Astrocyte (in vitro differentiated cells and primary cell): Measurements from ENCODE around the gene SNX13. TPM values are rescaled to one million over a fixed set of nuclear protein-coding genes. Genes with fewer than 3 reads are reported as not detected.

Experiments
- DNase-seq: peaks from one replicate; pipeline ENCODE4 v3.0.0-alpha.2; 2010; ENCODE audit warnings: low read depth
- FAIRE-seq: peaks from 2 replicates; lab custom pipeline; 2011; peaks lifted over from hg19 to GRCh38; lab: Jason Lieb, UNC
- H2AFZ ChIP-seq: 2 replicates; pipeline ENCODE4 v1.6.0; 2012; ENCODE audit warnings: low read depth, low read length, inconsistent platforms
- H3K27ac ChIP-seq: 2 replicates; pipeline ENCODE4 v1.5.1; 2011; ENCODE audit warnings: low read depth, low read length, inconsistent platforms
- H3K27me3 ChIP-seq: 2 replicates; pipeline ENCODE4 v1.6.0; 2011; ENCODE audit warnings: low read length, inconsistent platforms; ENCODE audit not compliant: insufficient read depth
- H3K36me3 ChIP-seq: 2 replicates; pipeline ENCODE4 v1.5.1; 2011; ENCODE audit warnings: low read length, inconsistent platforms; ENCODE audit not compliant: insufficient read depth
- H3K4me1 ChIP-seq: 2 replicates; pipeline ENCODE4 v1.5.1; 2011; ENCODE audit warnings: low read length, inconsistent platforms; ENCODE audit not compliant: insufficient read depth
- H3K4me2 ChIP-seq: 2 replicates; pipeline ENCODE4 v1.6.0; 2012; ENCODE audit warnings: low read length, inconsistent platforms
- H3K4me3 ChIP-seq: 2 replicates; pipeline ENCODE4 v1.5.1; 2011; ENCODE audit warnings: low read depth, mild to moderate bottlenecking, low read length, inconsistent platforms; ENCODE audit not compliant: insufficient read depth
- H3K79me2 ChIP-seq: 2 replicates; pipeline ENCODE4 v1.6.0; 2012; ENCODE audit warnings: mild to moderate bottlenecking, low read length, inconsistent platforms; ENCODE audit not compliant: insufficient read depth
- H3K9ac ChIP-seq: 2 replicates; pipeline ENCODE4 v1.6.0; 2012; ENCODE audit warnings: mild to moderate bottlenecking, low read length, inconsistent platforms
- H3K9me3 ChIP-seq: 2 replicates; pipeline ENCODE4 v1.5.1; 2012; ENCODE audit warnings: low read depth, mild to moderate bottlenecking, low read length, inconsistent platforms; ENCODE audit not compliant: insufficient read depth
- H4K20me1 ChIP-seq: 2 replicates; pipeline ENCODE4 v1.6.0; 2012; ENCODE audit warnings: low read length, inconsistent platforms; ENCODE audit not compliant: insufficient read depth
- H3K27ac Mint-ChIP-seq: one replicate; pipeline ENCODE4 v1.8.0; 2021; ENCODE audit warnings: mild to moderate bottlenecking, mixed read lengths; ENCODE audit not compliant: unreplicated experiment
- H3K27me3 Mint-ChIP-seq: one replicate; pipeline ENCODE4 v1.8.0; 2021; ENCODE audit warnings: low read depth, mixed read lengths; ENCODE audit not compliant: unreplicated experiment
- H3K36me3 Mint-ChIP-seq: one replicate; pipeline ENCODE4 v1.8.0; 2021; ENCODE audit warnings: low read depth, mixed read lengths; ENCODE audit not compliant: unreplicated experiment
- H3K4me1 Mint-ChIP-seq: one replicate; pipeline ENCODE4 v1.8.0; 2021; ENCODE audit warnings: low read depth, mixed read lengths; ENCODE audit not compliant: unreplicated experiment
- H3K4me3 Mint-ChIP-seq: one replicate; pipeline ENCODE4 v1.8.0; 2021; ENCODE audit warnings: mild to moderate bottlenecking, moderate library complexity, mixed read lengths; ENCODE audit not compliant: unreplicated experiment
- H3K9me3 Mint-ChIP-seq: one replicate; pipeline ENCODE4 v1.8.0; 2021; ENCODE audit warnings: mild to moderate bottlenecking, mixed read lengths; ENCODE audit not compliant: unreplicated experiment
- CTCF ChIP-seq: IDR thresholded peaks from 2 replicates; pipeline ENCODE4 v1.5.1; 2011; ENCODE audit warnings: low read depth, mild to moderate bottlenecking, inconsistent platforms, low read length, moderate library complexity; ENCODE audit not compliant: insufficient read depth
- EZH2 ChIP-seq: IDR thresholded peaks from 2 replicates; pipeline ENCODE4 v1.6.1; 2012; ENCODE audit warnings: mild to moderate bottlenecking, low read length, inconsistent platforms; ENCODE audit not compliant: insufficient read depth
- total RNA-seq: library from RNA; stranded (reverse); gene quantifications from 2 replicates; pipeline ENCODE4 v1.2.1, GENCODE V29; 2021

The SNX13 gene
- total RNA-seq, 1 donor from 2014 or later = 32.9 TPM

GRCh38 chr7:17806631-17807030 is 133.7 kb downstream of the SNX13 start:
- no peak overlapping the region for H3K9ac ChIP-seq
- DNase-seq (no peak), FAIRE-seq (no peak)
- no peaks in the 10 kb centered on the region for H3K36me3 ChIP-seq
- H3K4me3 ChIP-seq = no peak overlapping the region
- no peak overlapping the region for H3K4me2 ChIP-seq
- no peaks in the 10 kb centered on the region for H3K27me3 ChIP-seq
- Mint-ChIP-seq H3K4me1 (no peaks in the 10 kb centered on the region), H3K27me3 (no peaks in the 10 kb centered on the region), H3K36me3 (peaks cover 17% of the 10 kb centered on the region), H3K9me3 (peaks cover 9% of the 10 kb centered on the region), H3K4me3 (no peak overlapping the region), H3K27ac (no peak overlapping the region)
- H3K9me3 ChIP-seq = no peaks in the 10 kb centered on the region
- no peaks in the 10 kb centered on the region for H3K79me2 ChIP-seq
- H4K20me1 ChIP-seq = no peaks in the 10 kb centered on the region
- no peak overlapping the region for H3K27ac ChIP-seq
- no peak overlapping the region for H2AFZ ChIP-seq
- H3K4me1 ChIP-seq = no peaks in the 10 kb centered on the region
- TF ChIP-seq CTCF = no peak
- no peak for TF ChIP-seq EZH2

GRCh38 chr7:17802056-17802455 is 138.2 kb downstream of the SNX13 start:
- Histone ChIP-seq H4K20me1 (no peaks in the 10 kb centered on the region), H3K27me3 (no peaks in the 10 kb centered on the region), H3K9me3 (no peaks in the 10 kb centered on the region), H3K79me2 (no peaks in the 10 kb centered on the region), H3K36me3 (peaks cover 10% of the 10 kb centered on the region), H3K4me1 (no peaks in the 10 kb centered on the region), H3K4me2 (no peak overlapping the region), H2AFZ (no peak overlapping the region), H3K4me3 (no peak overlapping the region), H3K9ac (no peak overlapping the region), H3K27ac (no peak overlapping the region)
- Mint-ChIP-seq H3K36me3 (peaks cover 8% of the 10 kb centered on the region), H3K4me1 (no peaks in the 10 kb centered on the region), H3K4me3 (no peak overlapping the region), H3K27me3 (no peaks in the 10 kb centered on the region), H3K9me3 (no peaks in the 10 kb centered on the region), H3K27ac (no peak overlapping the region)
- no peak for DNase-seq
- TF ChIP-seq EZH2 (no peak), CTCF (no peak)
- no peak for FAIRE-seq

- FAIRE-seq = no peak
- no peaks in the 10 kb centered on the region for H3K9me3 Mint-ChIP-seq
- Histone ChIP-seq H3K4me1 (no peaks in the 10 kb centered on the region), H3K4me3 (no peak overlapping the region), H3K4me2 (no peak overlapping the region), H3K27ac (no peak overlapping the region), H3K9ac (no peak overlapping the region), H3K9me3 (no peaks in the 10 kb centered on the region), H3K36me3 (peaks cover 10% of the 10 kb centered on the region), H3K79me2 (no peaks in the 10 kb centered on the region), H2AFZ (no peak overlapping the region), H3K27me3 (no peaks in the 10 kb centered on the region), H4K20me1 (no peaks in the 10 kb centered on the region)
- no peaks in the 10 kb centered on the region for H3K4me1 Mint-ChIP-seq
- no peaks in the 10 kb centered on the region for H3K36me3 Mint-ChIP-seq
- no peak overlapping the region for H3K4me3 Mint-ChIP-seq
- H3K27ac Mint-ChIP-seq = no peak overlapping the region
- H3K27me3 Mint-ChIP-seq = no peaks in the 10 kb centered on the region
- no peak for TF ChIP-seq EZH2
- TF ChIP-seq CTCF = no peak
- DNase-seq = no peak
These were observed 148.0 kb downstream of the SNX13 start for GRCh38 chr7:17792075-17792936.
